Measurements from ENCODE around the gene MAPK7. TPM values are rescaled to one million over a fixed set of nuclear protein-coding genes. Genes with fewer than 3 reads are reported as not detected.
A peak's percentile ranks its signal among the peaks of the same experiment; 100 is the strongest.

MAPK7 gene
- total and polyA plus RNA-seq, 9 of the 15 experiments (the other 6 are each of a cell fraction or from before 2014, with no cell fraction given): 0.46 to 7.5 (median 2.5) TPM

GRCh38 chr17:19362277-19363113 lies 15.8 kb upstream of the MAPK7 start, which contains the start of gene B9D1 (continued):
- TF ChIP-seq CBX3 (IDR thresholded peaks at IDR 0.05; ENCODE audit: borderline replicate concordance in 1 of 2, low read length in 2 of 2) (no peak), EP400 (IDR thresholded peaks at IDR 0.05) (peak; percentile 84), RHOXF2B (CRISPR knock-in tag; conservative IDR thresholded peaks at IDR 0.05) (no peak), CBX5 (IDR thresholded peaks at IDR 0.05; ENCODE audit: borderline replicate concordance, low read depth) (no peak), KAT7 (CRISPR knock-in tag; IDR thresholded peaks at IDR 0.05; ENCODE audit: borderline replicate concordance) (no peak), SPI1 (IDR thresholded peaks at IDR 0.05; ENCODE audit: borderline replicate concordance, low read depth, low read length) (no peak), SLC30A9 (CRISPR knock-in tag; IDR thresholded peaks at IDR 0.05) (no peak), NFRKB (IDR thresholded peaks at IDR 0.05; ENCODE audit: low read depth) (no peak), PHTF2 (CRISPR knock-in tag; IDR thresholded peaks at IDR 0.05) (no peak), HCFC1 (IDR thresholded peaks at IDR 0.05; ENCODE audit: low read depth, low read length) (peak; percentile 40; the same call in 1 of the 2 replicates), ARID3B (CRISPR knock-in tag; IDR thresholded peaks at IDR 0.05; ENCODE audit: borderline replicate concordance) (no peak), ESRRA (IDR thresholded peaks at IDR 0.05; ENCODE audit: borderline replicate concordance, low read depth) (peak; percentile 28; the same call in 1 of the 2 replicates), CCNT2 (IDR thresholded peaks at IDR 0.05; ENCODE audit: borderline replicate concordance, extremely low read depth, insufficient read length, low read depth, low read length) (no peak), ZBTB49 (CRISPR knock-in tag; IDR thresholded peaks at IDR 0.05; ENCODE audit: borderline replicate concordance) (no peak), ZNF232 (CRISPR knock-in tag; IDR thresholded peaks at IDR 0.05) (no peak), JUNB (CRISPR knock-in tag; conservative IDR thresholded peaks at IDR 0.05) (no peak), CXXC5 (CRISPR knock-in tag; IDR thresholded peaks at IDR 0.05) (peak; percentile 67), MTA2 (IDR thresholded peaks at IDR 0.05; ENCODE audit: low read depth) (no peak), ZBTB43 (CRISPR knock-in tag; IDR thresholded peaks at IDR 0.05) (no peak), TRIM25 (IDR thresholded peaks at IDR 0.05; ENCODE audit: borderline replicate concordance) (no peak), RAD51 (IDR thresholded peaks at IDR 0.05; ENCODE audit: borderline replicate concordance, low read depth) (no peak; the same call in 1 of the 2 replicates), HDAC2 (IDR thresholded peaks at IDR 0.05) (no peak)

All from K562 (cell line).